RKO (cell line): ENCODE measurements around the gene MYH11.
"Not testable (repeated sequence)": the region's sequence is repeated elsewhere in the genome, so short reads cannot be mapped to it uniquely, and the experiment has no call there.

ENCODE experiments used
- DNase-seq: peaks from one replicate; pipeline ENCODE4 v3.0.0-alpha.2; 2016; ENCODE audit warnings: low spot score

Gene MYH11

DNA sequence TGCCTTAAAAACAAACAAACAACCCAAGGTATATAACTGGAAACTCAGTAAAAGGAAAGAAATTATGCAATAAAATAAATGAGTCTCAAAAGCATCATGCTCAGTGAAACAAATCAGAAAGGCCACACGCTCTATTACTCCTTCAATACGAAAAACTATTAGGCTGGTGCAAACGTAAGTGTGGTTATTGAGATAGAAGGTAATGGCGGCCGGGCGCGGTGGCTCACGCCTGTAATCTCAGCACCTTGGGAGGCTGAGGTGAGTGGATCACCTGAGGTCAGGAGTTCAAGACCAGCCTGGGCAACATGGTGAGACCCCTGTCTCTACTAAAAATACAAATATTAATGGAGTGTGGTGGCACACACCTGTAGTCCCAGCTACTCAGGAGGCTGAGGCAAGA is 17.6 kb downstream of the MYH11 start:
- not testable (repeated sequence) for DNase-seq

- no peak for DNase-seq
Measured at GRCh38 chr16:15837761-15838160, 19.1 kb downstream of the MYH11 start.

- DNase-seq, result no peak
Measured at GRCh38 chr16:15836965-15837611, 19.7 kb downstream of the MYH11 start.

GRCh38 chr16:15836074-15836473 is 20.8 kb downstream of the MYH11 start:
- no peak for DNase-seq

- DNase-seq, result no peak
Measured at GRCh38 chr16:15835136-15835878, 21.5 kb downstream of the MYH11 start.

- no peak for DNase-seq
Measured at GRCh38 chr16:15834502-15834901, 22.3 kb downstream of the MYH11 start.

DNA sequence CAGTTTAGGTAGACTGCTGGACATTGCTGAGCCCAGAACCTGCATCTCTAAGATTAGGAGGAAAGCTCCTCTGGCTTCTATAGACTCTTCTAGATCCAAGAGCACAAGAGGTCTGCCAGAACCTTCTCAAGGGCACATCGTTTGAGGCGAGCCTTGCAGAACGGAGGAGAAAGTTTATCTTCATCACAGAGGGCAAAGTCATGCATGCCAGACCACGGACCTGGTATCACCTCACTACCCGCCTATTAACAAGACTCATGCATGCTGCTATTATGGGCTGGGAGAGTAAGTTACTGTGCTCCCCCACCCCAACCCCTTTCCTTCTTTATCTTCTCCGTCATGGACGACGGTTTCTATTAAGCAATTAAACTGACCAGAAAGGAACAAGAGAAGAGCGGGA is 23.3 kb downstream of the MYH11 start:
- no peak for DNase-seq

DNA sequence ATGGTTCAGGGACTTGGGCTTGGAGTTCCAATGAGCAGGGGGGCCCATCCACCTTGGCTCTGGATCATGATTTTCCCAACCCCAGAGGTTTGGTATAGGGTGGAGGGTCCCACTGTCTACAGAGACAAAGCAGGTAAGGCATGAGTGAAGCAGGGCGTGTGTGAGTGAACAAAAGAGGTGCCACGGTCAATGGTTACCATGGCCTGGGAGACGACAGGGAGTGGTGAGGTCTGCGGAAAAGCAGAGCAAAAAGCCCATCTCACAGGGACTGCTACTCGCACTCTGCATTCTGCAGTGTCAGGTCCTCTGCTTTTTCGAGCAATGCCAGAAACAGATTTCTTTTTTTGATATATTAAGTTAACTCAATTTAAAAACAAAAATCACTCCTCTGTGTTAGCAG is 24.6 kb downstream of the MYH11 start:
- no peak for DNase-seq

GRCh38 chr16:15830832-15831451 is 25.9 kb downstream of the MYH11 start:
- no peak for DNase-seq

DNA sequence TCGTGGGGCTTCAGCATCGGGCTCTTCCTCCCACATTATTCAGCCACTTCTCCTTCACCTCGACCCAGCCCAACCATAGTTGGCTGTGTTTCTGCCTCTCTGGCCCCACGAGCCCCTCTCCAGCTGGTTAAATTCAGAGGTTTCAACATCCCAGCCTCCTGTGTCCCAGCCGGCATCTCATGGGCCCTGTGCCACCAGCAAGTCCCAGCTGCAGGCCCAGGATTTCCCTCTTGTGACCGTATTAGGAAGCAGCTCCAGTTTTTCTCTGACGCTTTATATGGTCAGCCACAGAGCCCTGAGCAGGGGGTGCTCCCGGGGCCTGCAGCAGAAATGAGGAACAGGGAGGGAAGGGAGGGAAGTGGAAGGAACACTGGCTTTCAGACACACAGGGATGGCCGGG is 27.4 kb downstream of the MYH11 start:
- no peak for DNase-seq

GRCh38 chr16:15827709-15828343 is 29.0 kb downstream of the MYH11 start:
- no peak for DNase-seq

GRCh38 chr16:15827299-15827698 is 29.5 kb downstream of the MYH11 start:
- no peak for DNase-seq

GRCh38 chr16:15825750-15826305 is 31.0 kb downstream of the MYH11 start:
- no peak for DNase-seq

DNA sequence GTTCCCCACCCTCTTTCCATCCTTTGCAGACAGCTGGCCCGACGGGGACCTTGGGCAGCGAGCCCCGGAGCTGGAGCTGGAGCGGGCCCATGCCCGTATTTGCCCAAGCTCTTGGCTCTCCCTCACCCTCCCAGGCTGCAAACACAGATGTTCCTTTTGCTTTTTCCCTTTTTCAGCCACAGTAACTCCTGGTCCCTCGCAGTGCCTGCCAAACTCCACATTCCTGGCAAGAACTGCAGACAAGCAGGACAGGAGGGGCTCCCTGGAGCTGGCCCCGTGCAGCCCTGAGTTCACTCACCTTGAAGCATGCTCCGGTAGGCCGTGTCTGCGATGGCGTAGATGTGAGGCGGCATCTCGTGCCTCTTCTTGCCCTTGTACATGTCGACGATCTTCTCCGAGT is 33.9 kb downstream of the MYH11 start:
- no peak for DNase-seq

DNA sequence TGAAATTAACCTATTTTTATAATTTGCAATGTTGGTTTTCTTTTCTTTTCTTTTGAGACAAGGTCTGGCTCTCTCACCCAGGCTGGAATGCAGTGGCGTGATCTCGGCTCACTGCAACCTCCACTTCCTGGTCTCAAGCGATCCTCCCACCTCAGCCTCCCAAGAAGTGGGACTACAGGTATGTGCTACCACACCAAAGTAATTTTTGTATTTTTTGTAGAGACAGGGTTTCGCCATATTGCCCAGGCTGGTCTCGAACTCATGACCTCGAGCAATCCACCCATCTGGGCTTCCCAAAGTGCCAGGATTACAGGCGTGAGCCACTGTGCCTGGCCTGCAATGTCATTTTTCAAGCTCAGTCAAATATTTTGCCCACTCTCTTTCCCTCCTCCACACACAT is 36.0 kb downstream of the MYH11 start:
- no peak for DNase-seq

- no peak for DNase-seq
Measured at GRCh38 chr16:15819046-15819445, 37.8 kb downstream of the MYH11 start.

- no peak for DNase-seq
Measured at GRCh38 chr16:15817446-15817845, 39.4 kb downstream of the MYH11 start.

- DNase-seq, result no peak
Measured at GRCh38 chr16:15816228-15816627, 40.6 kb downstream of the MYH11 start.

DNA sequence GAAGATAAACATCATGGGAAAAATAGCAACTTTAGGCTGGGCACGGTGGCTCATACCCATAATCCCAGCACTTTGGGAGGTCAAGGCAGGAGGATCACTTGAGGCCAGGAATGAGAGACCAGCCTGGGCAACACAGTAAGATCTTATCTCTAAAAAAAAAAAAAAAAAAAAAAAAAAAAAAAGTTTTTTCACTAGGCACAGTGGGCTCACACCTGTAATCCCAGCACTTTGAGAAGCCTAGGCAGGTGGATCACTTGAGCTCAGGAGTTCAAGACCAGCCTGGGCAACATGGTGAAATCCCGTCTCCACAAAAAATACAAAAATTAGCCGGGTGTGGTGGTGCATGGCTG is 44.5 kb downstream of the MYH11 start:
- DNase-seq, result not testable (repeated sequence)

GRCh38 chr16:15811481-15812400 is 45.1 kb downstream of the MYH11 start:
- no peak for DNase-seq

- DNase-seq, result no peak
Measured at GRCh38 chr16:15810949-15811348, 45.9 kb downstream of the MYH11 start.

DNA sequence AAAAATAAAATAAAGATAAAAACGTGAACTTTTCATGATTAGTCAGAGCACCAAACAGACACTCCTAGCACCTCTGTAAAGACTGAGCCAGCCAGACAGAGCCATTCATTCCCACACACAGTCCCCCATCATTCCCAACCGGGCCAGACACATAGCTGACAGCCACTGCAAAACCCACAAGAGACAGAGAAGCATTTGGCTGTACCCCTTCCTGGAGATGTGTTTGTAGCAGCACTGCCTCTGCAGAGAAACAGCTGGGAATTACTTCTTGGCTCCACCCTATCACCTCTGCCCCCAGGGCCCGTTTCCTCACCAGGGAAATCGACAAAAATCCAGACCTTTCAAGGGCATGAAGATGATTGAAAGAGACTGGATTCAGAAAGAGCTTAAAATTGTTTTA is 46.4 kb downstream of the MYH11 start:
- DNase-seq, result no peak
